Coronary artery (tissue), 2 donors: Measurements from ENCODE around the gene SLC22A31.
A peak's percentile ranks its signal among the peaks of the same experiment; 100 is the strongest.

ENCODE experiments used
- DNase-seq: peaks from one replicate; pipeline ENCODE4 v3.0.0-alpha.2; 2017; ENCODE audit warnings: low spot score
- H3K27ac ChIP-seq, 2 donors: fragments of 200-600 bp; sonication (generic); one replicate each; pipeline ENCODE4 v1.5.1; 2016 to 2019
- H3K4me3 ChIP-seq: fragments of 200-600 bp; sonication (generic); 2 replicates; pipeline ENCODE4 v1.5.1; 2016; ENCODE audit warnings: mild to moderate bottlenecking, moderate library complexity
- TF ChIP-seq, protein P1 (sequence below): fragments of 200-600 bp; sonication (generic); IDR thresholded peaks from one replicate; pipeline ENCODE4 v1.5.1; 2019; ENCODE audit warnings: antibody characterized with exemption

The SLC22A31 gene

GRCh38 chr16:89171216-89172170, 28.8 kb downstream of the SLC22A31 start, which contains the start of gene CDH15:
Gene CDH15 (plus strand): TSS chr16:89171748. CDS start chr16:89171832, 84 bp downstream.
- Histone ChIP-seq H3K4me3 (peak within 1 kb of the TSS; percentile 65), H3K27ac (no peak within 1 kb of the TSS)
- DNase-seq, result no peak
- TF ChIP-seq, protein P1, sequence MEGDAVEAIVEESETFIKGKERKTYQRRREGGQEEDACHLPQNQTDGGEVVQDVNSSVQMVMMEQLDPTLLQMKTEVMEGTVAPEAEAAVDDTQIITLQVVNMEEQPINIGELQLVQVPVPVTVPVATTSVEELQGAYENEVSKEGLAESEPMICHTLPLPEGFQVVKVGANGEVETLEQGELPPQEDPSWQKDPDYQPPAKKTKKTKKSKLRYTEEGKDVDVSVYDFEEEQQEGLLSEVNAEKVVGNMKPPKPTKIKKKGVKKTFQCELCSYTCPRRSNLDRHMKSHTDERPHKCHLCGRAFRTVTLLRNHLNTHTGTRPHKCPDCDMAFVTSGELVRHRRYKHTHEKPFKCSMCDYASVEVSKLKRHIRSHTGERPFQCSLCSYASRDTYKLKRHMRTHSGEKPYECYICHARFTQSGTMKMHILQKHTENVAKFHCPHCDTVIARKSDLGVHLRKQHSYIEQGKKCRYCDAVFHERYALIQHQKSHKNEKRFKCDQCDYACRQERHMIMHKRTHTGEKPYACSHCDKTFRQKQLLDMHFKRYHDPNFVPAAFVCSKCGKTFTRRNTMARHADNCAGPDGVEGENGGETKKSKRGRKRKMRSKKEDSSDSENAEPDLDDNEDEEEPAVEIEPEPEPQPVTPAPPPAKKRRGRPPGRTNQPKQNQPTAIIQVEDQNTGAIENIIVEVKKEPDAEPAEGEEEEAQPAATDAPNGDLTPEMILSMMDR, result no peak

GRCh38 chr16:89170346-89171215, 29.8 kb downstream of the SLC22A31 start:
- peak overlapping the region; percentile 65 for H3K4me3 ChIP-seq
- no peak overlapping the region for H3K27ac ChIP-seq
- no peak for DNase-seq
- TF ChIP-seq, protein P1, result no peak

GRCh38 chr16:89169778-89170177, 30.6 kb downstream of the SLC22A31 start:
- Histone ChIP-seq H3K27ac (no peak overlapping the region), H3K4me3 (no peak overlapping the region)
- DNase-seq, result no peak
- TF ChIP-seq, protein P1, result no peak

DNA sequence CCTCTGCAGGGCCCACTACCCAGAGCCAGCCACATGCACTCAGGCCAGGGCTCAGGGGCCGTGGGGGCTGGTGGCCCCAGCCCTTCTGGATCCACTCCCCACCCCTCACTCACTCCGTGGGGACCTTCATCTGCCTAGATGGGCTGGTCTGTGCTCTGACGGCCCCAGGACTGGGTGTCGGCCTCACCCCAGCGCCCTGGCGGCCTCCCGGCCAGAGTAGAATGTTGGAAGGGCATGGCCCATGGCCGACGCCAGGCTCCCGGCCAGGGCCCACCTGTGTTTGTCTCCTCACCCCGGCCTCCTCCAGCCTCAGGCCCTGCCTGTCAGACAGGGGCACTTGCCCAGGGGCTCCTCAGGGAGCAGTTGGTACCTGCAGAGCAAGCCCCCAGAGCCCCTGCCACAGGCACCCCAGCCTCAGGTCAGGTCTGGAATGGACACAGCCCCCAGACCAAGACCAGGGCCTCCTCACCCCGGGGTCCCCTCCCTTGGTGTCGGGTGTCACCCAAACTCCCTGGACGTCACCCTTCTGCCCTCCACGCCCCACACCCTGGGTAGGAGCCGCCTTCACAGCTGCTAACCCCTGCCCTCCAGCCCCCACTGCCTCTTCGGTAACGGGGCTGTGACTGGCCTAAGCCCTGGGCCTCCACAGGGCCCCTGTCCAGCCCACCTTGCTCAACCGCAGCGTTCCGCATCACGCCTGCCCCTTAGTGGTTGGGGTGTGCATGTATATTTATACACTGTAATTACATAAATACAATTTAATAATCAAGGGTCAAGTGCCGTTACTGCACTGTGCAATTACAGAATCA, 31.8 kb downstream of the SLC22A31 start:
- Histone ChIP-seq H3K27ac (no peak overlapping the region), H3K4me3 (no peak overlapping the region)
- TF ChIP-seq, protein P1, result no peak
- DNase-seq, result no peak

DNA sequence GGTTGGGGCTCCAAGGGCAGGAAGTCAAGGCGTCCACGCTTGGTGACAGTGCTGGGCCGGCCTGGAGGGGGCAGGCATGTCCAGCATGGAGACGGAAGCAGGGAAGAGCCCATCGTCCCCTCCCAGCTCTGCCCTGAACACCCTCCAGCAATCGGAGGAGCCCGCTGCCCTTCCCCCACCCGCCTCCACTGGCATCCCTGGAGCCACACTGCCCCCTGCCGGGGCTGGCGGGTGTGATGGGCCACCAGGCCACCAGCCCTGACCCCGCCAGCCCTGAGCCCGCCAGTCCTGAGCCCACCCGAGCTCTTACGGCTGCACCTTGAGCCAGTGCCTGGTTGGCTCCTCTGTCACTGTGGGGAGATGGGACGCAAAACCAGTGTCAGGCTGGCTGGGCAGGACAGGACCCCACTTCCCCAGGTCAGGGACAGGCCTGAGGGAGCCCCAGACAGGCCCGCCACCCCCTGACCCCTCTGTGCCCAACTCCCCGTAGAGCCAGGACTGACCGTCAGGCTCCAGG, 32.9 kb downstream of the SLC22A31 start:
- peak overlapping the region; percentile 45 for H3K4me3 ChIP-seq

More for the DNA sequence above, 32.9 kb downstream of the SLC22A31 start:
- DNase-seq, result no peak
- no peak overlapping the region for H3K27ac ChIP-seq
- TF ChIP-seq, protein P1, result peak; percentile 18
